Measurements from ENCODE around the gene SYT17. TPM values are rescaled to one million over a fixed set of nuclear protein-coding genes. Genes with fewer than 3 reads are reported as not detected.

The SYT17 gene
- total and polyA plus RNA-seq, 10 of the 15 experiments (the other 5 are each of a cell fraction or from before 2014, with no cell fraction given) = 3.7 to 12.3 (median 5.0) TPM

Other genes with a start within 250 kb of the SYT17 start
- 41.4 and 42.9 TPM in 2 replicates for gene SMG1, start 241.8 kb upstream of the SYT17 start, total RNA-seq (2014; rRNA removed)
- gene SMG1, start 241.8 kb upstream of the SYT17 start, total RNA-seq (2014; rRNA removed; fragmentation: Illumina TruSeq; extraction: Trizol) = 41.1 and 47.2 TPM in 2 replicates
- gene SMG1, start 241.8 kb upstream of the SYT17 start, total RNA-seq (2021) = 66.7 and 66.8 TPM in 2 replicates
- gene SMG1, start 241.8 kb upstream of the SYT17 start, polyA plus RNA-seq (2011; rRNA removed) = 55.2 and 66.4 TPM in 2 replicates
- 44.8 and 49.5 TPM in 2 replicates for gene SMG1, start 241.8 kb upstream of the SYT17 start, polyA plus RNA-seq (2014; fragmentation: Illumina TruSeq; extraction: Trizol)
- gene SMG1, start 241.8 kb upstream of the SYT17 start, polyA plus RNA-seq (2014; fragmentation: Nextera tagmentation; extraction: Ambion mirVana) = 1 to 10 TPM; 3.9 to 4.2 TPM
- gene SMG1, start 241.8 kb upstream of the SYT17 start, polyA plus RNA-seq (2014; rRNA removed) = 28.3 and 32.8 TPM in 2 replicates
- gene SMG1, start 241.8 kb upstream of the SYT17 start, polyA plus RNA-seq (2016; fragmentation: Nextera tagmentation; extraction: Ambion mirVana) = 10 to 100 TPM; 19.8 to 22.9 TPM
- not detected in 2 replicates for gene TMC7, start 184.3 kb upstream of the SYT17 start, total RNA-seq (2014; rRNA removed)
- gene TMC7, start 184.3 kb upstream of the SYT17 start, total RNA-seq (2014; rRNA removed; fragmentation: Illumina TruSeq; extraction: Trizol) = not detected in 2 replicates
- not detected in 2 replicates for gene TMC7, start 184.3 kb upstream of the SYT17 start, total RNA-seq (2021)
- gene TMC7, start 184.3 kb upstream of the SYT17 start, polyA plus RNA-seq (2011; rRNA removed) = not detected in 2 replicates
- 0.14 TPM in 1 of 2 replicates, not detected in the other for gene TMC7, start 184.3 kb upstream of the SYT17 start, polyA plus RNA-seq (2014; fragmentation: Illumina TruSeq; extraction: Trizol)
- gene TMC7, start 184.3 kb upstream of the SYT17 start, polyA plus RNA-seq (2014; fragmentation: Nextera tagmentation; extraction: Ambion mirVana) = not detected
- not detected in 2 replicates for gene TMC7, start 184.3 kb upstream of the SYT17 start, polyA plus RNA-seq (2014; rRNA removed)
- under 1 TPM in 1 of 2 experiments, not detected in 1; 0.15 TPM for gene TMC7, start 184.3 kb upstream of the SYT17 start, polyA plus RNA-seq (2016; fragmentation: Nextera tagmentation; extraction: Ambion mirVana)
- gene COQ7, start 100.6 kb upstream of the SYT17 start, total RNA-seq (2014; rRNA removed) = 13.1 and 14.4 TPM in 2 replicates
- gene COQ7, start 100.6 kb upstream of the SYT17 start, total RNA-seq (2014; rRNA removed; fragmentation: Illumina TruSeq; extraction: Trizol) = 9.7 and 10.7 TPM in 2 replicates
- 14.6 and 16.5 TPM in 2 replicates for gene COQ7, start 100.6 kb upstream of the SYT17 start, total RNA-seq (2021)
- gene COQ7, start 100.6 kb upstream of the SYT17 start, polyA plus RNA-seq (2011; rRNA removed) = 12.8 and 15.2 TPM in 2 replicates
- 9.2 and 11.5 TPM in 2 replicates for gene COQ7, start 100.6 kb upstream of the SYT17 start, polyA plus RNA-seq (2014; fragmentation: Illumina TruSeq; extraction: Trizol)
- 1 to 10 TPM; 3.2 to 4.3 TPM for gene COQ7, start 100.6 kb upstream of the SYT17 start, polyA plus RNA-seq (2014; fragmentation: Nextera tagmentation; extraction: Ambion mirVana)
- gene COQ7, start 100.6 kb upstream of the SYT17 start, polyA plus RNA-seq (2014; rRNA removed) = 18.1 and 21.9 TPM in 2 replicates
- gene COQ7, start 100.6 kb upstream of the SYT17 start, polyA plus RNA-seq (2016; fragmentation: Nextera tagmentation; extraction: Ambion mirVana) = 10 to 100 TPM; 14.9 to 19.7 TPM
- gene ITPRIPL2, start 54.3 kb upstream of the SYT17 start, total RNA-seq (2014; rRNA removed) = 5.1 and 5.7 TPM in 2 replicates
- 4.4 and 4.5 TPM in 2 replicates for gene ITPRIPL2, start 54.3 kb upstream of the SYT17 start, total RNA-seq (2014; rRNA removed; fragmentation: Illumina TruSeq; extraction: Trizol)
- gene ITPRIPL2, start 54.3 kb upstream of the SYT17 start, total RNA-seq (2021) = 14.3 and 14.7 TPM in 2 replicates
- gene ITPRIPL2, start 54.3 kb upstream of the SYT17 start, polyA plus RNA-seq (2011; rRNA removed) = 3.0 and 3.7 TPM in 2 replicates
- gene ITPRIPL2, start 54.3 kb upstream of the SYT17 start, polyA plus RNA-seq (2014; fragmentation: Illumina TruSeq; extraction: Trizol) = 4.0 and 5.4 TPM in 2 replicates
- under 1 TPM; 0.48 to 0.68 TPM for gene ITPRIPL2, start 54.3 kb upstream of the SYT17 start, polyA plus RNA-seq (2014; fragmentation: Nextera tagmentation; extraction: Ambion mirVana)
- 4.3 and 5.1 TPM in 2 replicates for gene ITPRIPL2, start 54.3 kb upstream of the SYT17 start, polyA plus RNA-seq (2014; rRNA removed)
- 1 to 10 TPM in 1 of 2 experiments, under 1 TPM in 1; 0.57 to 1.7 TPM for gene ITPRIPL2, start 54.3 kb upstream of the SYT17 start, polyA plus RNA-seq (2016; fragmentation: Nextera tagmentation; extraction: Ambion mirVana)
- not detected in 2 replicates for gene CLEC19A, start 117.5 kb downstream of the SYT17 start, total RNA-seq (2014; rRNA removed)
- not detected in 2 replicates for gene CLEC19A, start 117.5 kb downstream of the SYT17 start, total RNA-seq (2014; rRNA removed; fragmentation: Illumina TruSeq; extraction: Trizol)
- gene CLEC19A, start 117.5 kb downstream of the SYT17 start, total RNA-seq (2021) = not detected in 2 replicates
- gene CLEC19A, start 117.5 kb downstream of the SYT17 start, polyA plus RNA-seq (2011; rRNA removed) = not detected in 2 replicates
- 0.03 TPM in 1 of 2 replicates, not detected in the other for gene CLEC19A, start 117.5 kb downstream of the SYT17 start, polyA plus RNA-seq (2014; fragmentation: Illumina TruSeq; extraction: Trizol)
- not detected for gene CLEC19A, start 117.5 kb downstream of the SYT17 start, polyA plus RNA-seq (2014; fragmentation: Nextera tagmentation; extraction: Ambion mirVana)
- 0.03 TPM in 1 of 2 replicates, not detected in the other for gene CLEC19A, start 117.5 kb downstream of the SYT17 start, polyA plus RNA-seq (2014; rRNA removed)
- gene CLEC19A, start 117.5 kb downstream of the SYT17 start, polyA plus RNA-seq (2016; fragmentation: Nextera tagmentation; extraction: Ambion mirVana) = not detected
- gene TMC5, start 249.6 kb downstream of the SYT17 start, total RNA-seq (2014; rRNA removed) = 0.27 TPM in 1 of 2 replicates, not detected in the other
- gene TMC5, start 249.6 kb downstream of the SYT17 start, total RNA-seq (2014; rRNA removed; fragmentation: Illumina TruSeq; extraction: Trizol) = not detected in 2 replicates
- 0.19 TPM in 1 of 2 replicates, not detected in the other for gene TMC5, start 249.6 kb downstream of the SYT17 start, total RNA-seq (2021)
- 0.01 TPM in 1 of 2 replicates, not detected in the other for gene TMC5, start 249.6 kb downstream of the SYT17 start, polyA plus RNA-seq (2011; rRNA removed)
- 0.04 TPM in 1 of 2 replicates, not detected in the other for gene TMC5, start 249.6 kb downstream of the SYT17 start, polyA plus RNA-seq (2014; fragmentation: Illumina TruSeq; extraction: Trizol)
- gene TMC5, start 249.6 kb downstream of the SYT17 start, polyA plus RNA-seq (2014; fragmentation: Nextera tagmentation; extraction: Ambion mirVana) = under 1 TPM; 0.07 to 0.08 TPM
- not detected in 2 replicates for gene TMC5, start 249.6 kb downstream of the SYT17 start, polyA plus RNA-seq (2014; rRNA removed)
- under 1 TPM in 1 of 2 experiments, not detected in 1; 0.10 TPM for gene TMC5, start 249.6 kb downstream of the SYT17 start, polyA plus RNA-seq (2016; fragmentation: Nextera tagmentation; extraction: Ambion mirVana)

Data from GM12878 (cell line).